A549 (cell line): Measurements from ENCODE around the gene MAGI1.

Experiments
- CTCF ChIP-seq: fragments of >200 bp; sonication (Bioruptor Twin); formaldehyde crosslinking; IDR thresholded peaks from 3 replicates; pipeline ENCODE4 v1.5.1; 2016
- JUN ChIP-seq, 2 experiments: fragments of >200 bp; sonication (Bioruptor Twin); formaldehyde crosslinking; IDR thresholded peaks; 2 replicates in 1 of 2; 3 replicates in 1 of 2; pipeline ENCODE4 v1.6.1; 2016 to 2017
- POLR2A ChIP-seq: IDR thresholded peaks from 2 replicates; pipeline ENCODE4 v1.6.1; 2012; ENCODE audit warnings: mild to moderate bottlenecking, low read length
- USF2 ChIP-seq: fragments of 450-650 bp; IDR thresholded peaks from 2 replicates; pipeline ENCODE4 v1.6.1; 2014; ENCODE audit warnings: antibody characterized with exemption

- TF ChIP-seq CTCF (no peak), POLR2A (no peak), USF2 (no peak), JUN (IDR thresholded peaks at IDR 0.05) (no peak)
Measured at GRCh38 chr3:65807225-65807624, 231.5 kb downstream of the MAGI1 start.
